Esophagus muscularis mucosa (tissue), 4 donors: ENCODE results near the gene TANC1.

ENCODE experiments used
- CTCF ChIP-seq, 3 experiments: fragments of 200-600 bp in 2 of 3; fragments of 450-650 bp in 1 of 3; sonication (generic) in 2 of 3; IDR thresholded peaks; one replicate each; pipeline ENCODE4 v1.5.1; 2017 to 2019; ENCODE audit warnings: antibody characterized with exemption in 3 of 3, mild to moderate bottlenecking in 2 of 3, moderate library complexity in 1 of 3
- EP300 ChIP-seq: sonication (generic); formaldehyde crosslinking; IDR thresholded peaks from one replicate; pipeline ENCODE4 v1.6.1; 2017; ENCODE audit warnings: antibody characterized with exemption
- POLR2A ChIP-seq: fragments of 450-650 bp; IDR thresholded peaks from one replicate; pipeline ENCODE4 v1.6.1; 2017; ENCODE audit warnings: antibody characterized with exemption, moderate library complexity, mild to moderate bottlenecking, low read depth
- POLR2AphosphoS5 ChIP-seq, 2 donors: sonication (generic); formaldehyde crosslinking; IDR thresholded peaks; one replicate each; pipeline ENCODE4 v1.6.1; 2017; ENCODE audit warnings: antibody characterized with exemption in 2 of 2

- TF ChIP-seq CTCF (IDR thresholded peaks at IDR 0.05) (peak in 2 of 3 experiments; percentile 32 to 37), POLR2A (no peak), POLR2AphosphoS5 (IDR thresholded peaks at IDR 0.05) (no peak), EP300 (no peak)
Measured at GRCh38 chr2:159035790-159036411, 67.5 kb downstream of the TANC1 start.
